ENCODE measurements around the gene B3GNT3. TPM values are rescaled to one million over a fixed set of nuclear protein-coding genes. Genes with fewer than 3 reads are reported as not detected.

Gene B3GNT3
- not detected for total RNA-seq

GRCh38 chr19:17794731-17795494 lies at the start of gene B3GNT3:
Gene B3GNT3, plus strand, starts transcription at chr19:17795138. Its CDS starts 12,670 bp downstream, at chr19:17807808.
- no peak for DNase-seq (ENCODE audit: low spot score in 2 of 2)
- no peak for FAIRE-seq

GRCh38 chr19:17747205-17748098 lies 47.5 kb upstream of the B3GNT3 start:
- FAIRE-seq = no peak
- DNase-seq (ENCODE audit: low spot score in 2 of 2) = peak; percentile 96 to 98

- DNase-seq (ENCODE audit: low spot score in 2 of 2) = no peak
- no peak for FAIRE-seq
Measured at GRCh38 chr19:17748884-17749638, 45.9 kb upstream of the B3GNT3 start.

DNA sequence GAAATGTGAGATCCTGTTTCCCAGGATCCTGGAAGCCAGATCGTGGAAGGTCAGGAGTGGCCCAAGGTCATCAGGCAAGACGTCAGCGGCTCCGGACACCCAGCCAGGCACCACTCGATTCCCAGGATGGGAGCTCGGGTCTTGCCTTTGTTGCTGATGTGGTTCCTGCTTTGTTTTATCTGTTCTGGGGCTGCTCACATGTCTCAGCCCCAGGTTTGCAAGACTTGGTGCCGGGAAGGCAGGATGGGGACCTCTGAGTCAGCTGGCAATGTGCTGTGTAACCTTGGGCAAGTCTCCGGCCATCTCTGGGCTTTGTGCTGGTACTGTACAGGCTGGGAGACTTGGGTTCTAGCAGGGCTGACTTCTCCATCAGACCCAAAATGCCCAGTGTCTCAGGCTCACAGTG lies 45.0 kb upstream of the B3GNT3 start:
- FAIRE-seq (no peak), DNase-seq (ENCODE audit: low spot score in 2 of 2) (no peak)

DNA sequence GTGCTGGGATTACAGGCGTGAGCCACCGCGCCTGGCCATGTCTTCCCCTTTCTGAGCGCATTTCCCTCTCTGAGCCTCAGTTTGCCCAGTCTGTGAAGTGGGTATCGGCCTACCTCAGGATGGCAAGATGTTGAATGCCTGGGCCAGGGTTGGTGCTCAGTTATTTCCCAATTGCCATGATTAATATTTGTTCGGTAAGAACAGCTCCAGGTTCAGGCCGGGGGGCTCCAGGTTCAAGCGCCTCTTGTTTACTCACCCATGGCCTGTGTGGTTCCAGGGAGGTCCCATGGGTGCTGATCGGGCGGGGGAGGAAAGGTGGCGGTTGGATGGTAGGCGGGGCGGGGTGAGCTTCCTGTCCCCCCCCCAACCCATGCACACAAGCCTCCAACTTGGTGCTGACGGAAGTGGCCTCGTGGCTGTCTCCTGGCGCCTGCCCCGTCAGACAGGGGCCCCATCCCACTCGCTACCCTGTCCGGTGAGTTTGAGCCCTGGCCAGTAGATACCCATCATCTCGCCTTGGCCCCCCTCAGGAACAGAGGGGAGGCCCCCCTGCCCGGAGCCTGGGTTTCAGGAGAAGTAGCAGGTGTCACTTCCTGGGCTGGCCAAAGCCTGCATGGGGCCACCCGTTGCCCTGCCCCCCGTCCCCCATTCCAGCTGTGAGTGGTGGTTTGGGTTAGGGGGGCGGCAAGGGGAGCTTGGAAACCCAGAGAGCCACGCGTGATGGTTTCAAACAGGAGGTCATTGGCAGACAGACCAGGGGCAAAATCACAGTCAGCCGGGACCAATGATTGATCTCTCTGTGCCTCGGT lies 43.6 kb upstream of the B3GNT3 start, which contains the start of gene FCHO1:
Gene FCHO1, plus strand, starts transcription at position 375 of the 809 bp plus-strand sequence. CDS start 3,688 bp downstream, outside the sequence.
- no peak for FAIRE-seq
- no peak for DNase-seq (ENCODE audit: low spot score in 2 of 2)

DNA sequence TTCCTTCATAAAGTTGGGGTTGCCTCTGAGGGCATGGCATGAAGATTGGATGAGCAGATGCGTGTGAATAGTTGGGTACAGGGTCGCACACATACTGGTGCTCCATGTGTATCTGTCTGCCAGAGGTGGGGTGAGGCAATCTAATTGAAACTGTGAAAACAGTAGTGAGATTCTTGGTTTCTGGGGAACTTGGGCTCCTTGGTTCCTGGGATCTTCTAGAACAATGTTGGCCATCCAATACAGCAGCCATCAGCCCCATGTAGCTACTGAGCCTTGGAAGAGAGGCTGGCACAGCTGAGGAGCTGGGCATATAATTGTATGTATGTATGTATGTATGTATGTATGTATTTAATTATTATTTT lies 43.0 kb upstream of the B3GNT3 start:
- FAIRE-seq (no peak), DNase-seq (ENCODE audit: low spot score in 2 of 2) (no peak)

- FAIRE-seq = no peak
- DNase-seq (ENCODE audit: low spot score in 2 of 2) = no peak
Measured at GRCh38 chr19:17752865-17753639, 41.9 kb upstream of the B3GNT3 start.

- peak; percentile 56 to 61 for DNase-seq (ENCODE audit: low spot score in 2 of 2)
Measured at GRCh38 chr19:17753976-17754375, 41.0 kb upstream of the B3GNT3 start.

GRCh38 chr19:17754634-17755442 lies 40.1 kb upstream of the B3GNT3 start:
- no peak for FAIRE-seq

More at GRCh38 chr19:17753976-17754375, 41.0 kb upstream of the B3GNT3 start:
- FAIRE-seq = no peak

DNA sequence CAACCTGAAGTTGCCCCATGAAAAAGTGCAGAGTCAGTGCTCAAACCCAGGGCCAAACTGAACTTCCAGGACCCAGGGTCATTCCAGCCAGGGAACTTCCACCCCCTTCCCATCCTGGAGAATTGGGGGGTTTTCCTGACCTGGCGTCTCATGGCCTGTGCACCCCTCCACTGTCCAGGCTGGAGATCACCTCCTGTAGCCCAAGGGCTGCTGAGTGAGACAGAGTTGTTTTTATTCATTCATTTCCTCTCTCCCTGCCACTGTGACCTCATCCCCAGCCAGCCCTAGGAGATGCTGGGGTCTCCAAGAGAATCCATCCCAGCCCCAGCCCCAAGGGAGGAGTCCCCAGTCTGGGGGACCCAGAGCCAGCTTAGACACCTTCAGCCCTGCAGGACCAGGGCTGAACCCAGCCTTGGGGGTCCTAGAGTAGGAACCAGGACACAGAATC lies 39.5 kb upstream of the B3GNT3 start:
- DNase-seq (ENCODE audit: low spot score in 2 of 2) (no peak), FAIRE-seq (no peak)

More at GRCh38 chr19:17754634-17755442, 40.1 kb upstream of the B3GNT3 start:
- no peak for DNase-seq (ENCODE audit: low spot score in 2 of 2)

GRCh38 chr19:17755977-17756670 lies 38.8 kb upstream of the B3GNT3 start:
- DNase-seq (ENCODE audit: low spot score in 2 of 2) = peak in 1 of 2 donors; percentile 61
- no peak for FAIRE-seq

- DNase-seq (ENCODE audit: low spot score in 2 of 2) (peak; percentile 66 to 75), FAIRE-seq (peak; percentile 23)
Measured at GRCh38 chr19:17757125-17757524, 37.8 kb upstream of the B3GNT3 start.

GRCh38 chr19:17758515-17758914 lies 36.4 kb upstream of the B3GNT3 start:
- DNase-seq (ENCODE audit: low spot score in 2 of 2) (no peak), FAIRE-seq (no peak)

GRCh38 chr19:17761148-17761547 lies 33.8 kb upstream of the B3GNT3 start:
- DNase-seq (ENCODE audit: low spot score in 2 of 2) (no peak), FAIRE-seq (no peak)

- DNase-seq (ENCODE audit: low spot score in 2 of 2) (peak in 1 of 2 donors; percentile 52), FAIRE-seq (no peak)
Measured at GRCh38 chr19:17762505-17763229, 32.3 kb upstream of the B3GNT3 start.

DNA sequence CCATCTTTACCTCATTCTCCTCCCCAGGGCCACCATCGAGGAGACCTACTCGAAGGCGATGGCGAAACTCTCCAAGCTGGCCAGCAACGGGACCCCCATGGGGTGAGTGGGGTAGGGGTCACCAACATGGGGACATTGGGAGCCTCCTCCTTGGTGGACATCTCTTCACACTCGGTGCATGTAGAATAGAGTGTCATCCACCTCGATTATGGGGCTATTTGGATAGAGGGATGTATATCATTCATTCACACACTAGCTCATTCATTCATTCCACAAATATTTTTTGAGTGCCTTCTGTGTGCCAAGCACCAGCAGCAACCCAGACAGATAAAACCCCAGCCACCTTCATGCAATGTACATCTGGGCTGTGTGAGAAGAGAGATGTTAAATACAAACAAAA lies 30.6 kb upstream of the B3GNT3 start:
- no peak for DNase-seq (ENCODE audit: low spot score in 2 of 2)
- FAIRE-seq = no peak

Measured in frontal cortex (tissue), 4 donors.